ENCODE data around the gene PCDHA7.
"Not testable (repeated sequence)": the region's sequence is repeated elsewhere in the genome, so short reads cannot be mapped to it uniquely, and the experiment has no call there.

Gene PCDHA7

GRCh38 chr5:140868721-140869554, 34.9 kb downstream of the PCDHA7 start, which contains the start of gene PCDHA11:
PCDHA11 (plus strand) TSS chr5:140868957; CDS start chr5:140869104, 147 bp downstream.
- peak; percentile 30 for DNase-seq

GRCh38 chr5:140869555-140869886, 35.5 kb downstream of the PCDHA7 start:
- DNase-seq, result no peak

GRCh38 chr5:140870221-140871201, 36.4 kb downstream of the PCDHA7 start:
- DNase-seq, result no peak

- no peak for DNase-seq
Measured at GRCh38 chr5:140875085-140876065, 41.3 kb downstream of the PCDHA7 start, which contains the start of gene PCDHA12. PCDHA12 (plus strand) TSS chr5:140875308; CDS start chr5:140875473, 165 bp downstream.

GRCh38 chr5:140876541-140877261, 42.6 kb downstream of the PCDHA7 start:
- DNase-seq, result not testable (repeated sequence)

GRCh38 chr5:140877262-140877581, 43.2 kb downstream of the PCDHA7 start:
- no peak for DNase-seq

- no peak for DNase-seq
Measured at GRCh38 chr5:140881889-140882590, 48.0 kb downstream of the PCDHA7 start, which contains the start of gene PCDHA13. PCDHA13 (plus strand) TSS chr5:140882124; CDS start chr5:140882269, 145 bp downstream.

- DNase-seq, result no peak
Measured at GRCh38 chr5:140882591-140882899, 48.5 kb downstream of the PCDHA7 start.

GRCh38 chr5:140883373-140883772, 49.3 kb downstream of the PCDHA7 start:
- DNase-seq, result no peak

- no peak for DNase-seq
Measured at GRCh38 chr5:140883927-140884697, 50.0 kb downstream of the PCDHA7 start.
